ENCODE data around the gene NMB. TPM values are rescaled to one million over a fixed set of nuclear protein-coding genes. Genes with fewer than 3 reads are reported as not detected.

Gene NMB
- total RNA-seq, 1 experiment from 2014 or later: 11.5 TPM

DNA sequence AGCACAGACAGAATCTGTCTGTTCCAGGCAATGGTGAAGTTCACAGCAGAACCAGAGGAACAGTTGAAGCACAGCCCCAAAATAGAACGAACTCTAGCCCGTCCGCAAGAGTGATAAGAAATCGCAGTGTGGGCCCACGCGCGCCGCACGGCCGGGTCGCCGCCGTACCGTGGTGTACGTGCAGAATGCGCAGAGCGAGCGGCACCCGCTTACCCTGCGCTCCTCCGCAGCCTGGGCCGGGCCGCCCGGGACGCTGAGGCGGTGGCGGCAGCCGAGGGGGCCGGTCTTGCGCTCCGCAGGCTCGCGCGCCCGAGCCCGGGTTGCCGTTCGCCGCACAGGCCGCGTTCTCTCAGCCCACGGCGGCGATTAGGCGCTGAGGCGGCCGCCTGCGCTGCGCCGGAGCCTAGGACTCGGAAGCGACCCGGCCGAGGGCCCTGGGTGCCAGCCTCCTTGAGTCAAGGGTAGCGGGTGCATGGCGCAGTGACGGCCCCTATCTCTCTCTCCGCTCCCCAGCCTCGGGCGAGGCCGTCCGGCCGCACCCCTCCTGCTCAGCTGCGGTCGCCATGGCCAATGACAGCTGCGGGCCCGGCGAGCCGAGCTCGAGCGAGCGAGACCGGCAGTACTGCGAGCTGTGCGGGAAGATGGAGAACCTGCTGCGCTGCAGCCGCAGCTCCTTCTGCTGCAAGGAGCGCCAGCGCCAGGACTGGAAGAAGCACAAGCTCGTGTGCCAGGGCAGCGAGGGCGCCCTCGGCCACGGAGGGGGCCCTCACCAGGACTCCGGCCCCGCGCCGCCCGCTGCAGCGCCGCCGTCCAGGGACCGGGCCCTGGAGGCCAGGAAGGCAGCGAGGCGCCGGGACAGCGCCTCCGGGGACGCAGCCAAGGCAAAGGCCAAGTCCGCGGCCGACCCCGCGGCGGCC is 24.4 kb downstream of the NMB start:
- no peak overlapping the region for H3T11ph ChIP-seq (ENCODE audit: low read length)
- Mint-ChIP-seq H3K27ac (no peak overlapping the region), H3K36me3 (ENCODE audit: insufficient read depth in 1 of 3, low read depth in 3 of 3) (peaks cover 6 to 13% (median 8%) of the 10 kb centered on the region in 3 experiments; a peak in 6 of 7 replicates), H3K27me3 (ENCODE audit: low read depth) (peaks cover 36% of the 10 kb centered on the region), H3K4me3 (peak overlapping the region; percentile 76 to 88), H3K9me3 (no peaks in the 10 kb centered on the region), H3K4me1 (peaks cover 28 to 40% of the 10 kb centered on the region in 2 experiments)
- no peaks in the 10 kb centered on the region for H3K79me2 ChIP-seq (ENCODE audit: insufficient read depth, low read length)
- TF ChIP-seq, protein P1, sequence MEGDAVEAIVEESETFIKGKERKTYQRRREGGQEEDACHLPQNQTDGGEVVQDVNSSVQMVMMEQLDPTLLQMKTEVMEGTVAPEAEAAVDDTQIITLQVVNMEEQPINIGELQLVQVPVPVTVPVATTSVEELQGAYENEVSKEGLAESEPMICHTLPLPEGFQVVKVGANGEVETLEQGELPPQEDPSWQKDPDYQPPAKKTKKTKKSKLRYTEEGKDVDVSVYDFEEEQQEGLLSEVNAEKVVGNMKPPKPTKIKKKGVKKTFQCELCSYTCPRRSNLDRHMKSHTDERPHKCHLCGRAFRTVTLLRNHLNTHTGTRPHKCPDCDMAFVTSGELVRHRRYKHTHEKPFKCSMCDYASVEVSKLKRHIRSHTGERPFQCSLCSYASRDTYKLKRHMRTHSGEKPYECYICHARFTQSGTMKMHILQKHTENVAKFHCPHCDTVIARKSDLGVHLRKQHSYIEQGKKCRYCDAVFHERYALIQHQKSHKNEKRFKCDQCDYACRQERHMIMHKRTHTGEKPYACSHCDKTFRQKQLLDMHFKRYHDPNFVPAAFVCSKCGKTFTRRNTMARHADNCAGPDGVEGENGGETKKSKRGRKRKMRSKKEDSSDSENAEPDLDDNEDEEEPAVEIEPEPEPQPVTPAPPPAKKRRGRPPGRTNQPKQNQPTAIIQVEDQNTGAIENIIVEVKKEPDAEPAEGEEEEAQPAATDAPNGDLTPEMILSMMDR (conservative IDR thresholded peaks at IDR 0.05): no peak; the same call in 2 of the 3 replicates
- peaks cover 16% of the 10 kb centered on the region for H3K23me2 ChIP-seq (ENCODE audit: insufficient read length, low read depth, low read length, poor library complexity, severe bottlenecking)
- no peak overlapping the region for H2BK120ac ChIP-seq (ENCODE audit: low read depth, low read length, poor library complexity, severe bottlenecking)
- H2AFZ ChIP-seq (ENCODE audit: low read length): no peak overlapping the region
- H3K4me2 ChIP-seq (ENCODE audit: insufficient read depth, insufficient read length, low read length): peak overlapping the region; percentile 75
- H3K14ac ChIP-seq (ENCODE audit: insufficient read depth, low read length): no peak overlapping the region
- no peak overlapping the region for H2BK12ac ChIP-seq (ENCODE audit: insufficient read length, low read depth, low read length)
- H2BK15ac ChIP-seq (ENCODE audit: low read depth, low read length): no peak overlapping the region
- DNase-seq: peak; percentile 64
- no peak overlapping the region for H2BK20ac ChIP-seq (ENCODE audit: low read depth, low read length, poor library complexity, severe bottlenecking)
- H4K8ac ChIP-seq (replicated peaks; ENCODE audit: insufficient read length, low read depth, low read length): no peak overlapping the region
- H3K27me3 ChIP-seq (ENCODE audit: insufficient read depth, low read length): no peaks in the 10 kb centered on the region; the same call in 1 of the 2 replicates
- no peak overlapping the region for H2BK5ac ChIP-seq (ENCODE audit: insufficient read length, low read length)
- H3K4me1 ChIP-seq (ENCODE audit: insufficient read depth, low read length): peaks cover 15% of the 10 kb centered on the region
- H4K20me1 ChIP-seq (ENCODE audit: control insufficient read depth, insufficient read depth, insufficient read length): peaks cover 3% of the 10 kb centered on the region
- no peak overlapping the region for H3K18ac ChIP-seq (ENCODE audit: insufficient read length, low read depth, low read length)
- no peaks in the 10 kb centered on the region for H3K79me1 ChIP-seq (ENCODE audit: insufficient read depth, low read depth, low read length, poor library complexity, severe bottlenecking)
- no peak overlapping the region for H4K91ac ChIP-seq (ENCODE audit: insufficient read length, low read depth, low read length)
- no peak overlapping the region for H3K27ac ChIP-seq (ENCODE audit: insufficient read length, low read depth, low read length)
- H3K9ac ChIP-seq (ENCODE audit: extremely low read depth, insufficient read length, low read length): no peak overlapping the region
- no peak overlapping the region for H3K4ac ChIP-seq (ENCODE audit: low read depth, low read length)
- no peak overlapping the region for H2AK5ac ChIP-seq (ENCODE audit: insufficient read length, low read length)
- no peak overlapping the region for H3K23ac ChIP-seq (ENCODE audit: insufficient read length, low read depth, low read length)
- H4K5ac ChIP-seq (ENCODE audit: insufficient read length, low read depth, low read length): no peak overlapping the region
- H3K56ac ChIP-seq (ENCODE audit: insufficient read length, low read depth, low read length): no peak overlapping the region
- H3K9me3 ChIP-seq (ENCODE audit: control insufficient read depth, low read depth, low read length): no peaks in the 10 kb centered on the region
- no CpG with 5 or more reads among the region's 105 CpGs for WGBS (ENCODE audit: extremely low coverage, insufficient read length, low lambda C conversion rate)

All from H9 (cell line).